Gastroesophageal sphincter (tissue), 3 donors: ENCODE results near the gene HEPACAM2.

Source experiments
- POLR2A ChIP-seq, 2 donors: fragments of 450-650 bp; IDR thresholded peaks; one replicate each; pipeline ENCODE4 v1.6.1; 2017; ENCODE audit warnings: antibody characterized with exemption in 2 of 2, mild to moderate bottlenecking in 2 of 2, moderate library complexity in 1 of 2
- POLR2AphosphoS5 ChIP-seq: sonication (generic); formaldehyde crosslinking; IDR thresholded peaks from one replicate; pipeline ENCODE4 v1.6.1; 2017; ENCODE audit warnings: antibody characterized with exemption
- TF ChIP-seq, protein P1 (sequence below), 4 experiments: fragments of 200-600 bp in 2 of 4; fragments of 450-650 bp in 2 of 4; sonication (generic) in 1 of 4; IDR thresholded peaks; one replicate each; pipeline ENCODE4 v1.5.1; 2017 to 2019; ENCODE audit warnings: antibody characterized with exemption in 4 of 4, mild to moderate bottlenecking in 2 of 4, moderate library complexity in 2 of 4

DNA sequence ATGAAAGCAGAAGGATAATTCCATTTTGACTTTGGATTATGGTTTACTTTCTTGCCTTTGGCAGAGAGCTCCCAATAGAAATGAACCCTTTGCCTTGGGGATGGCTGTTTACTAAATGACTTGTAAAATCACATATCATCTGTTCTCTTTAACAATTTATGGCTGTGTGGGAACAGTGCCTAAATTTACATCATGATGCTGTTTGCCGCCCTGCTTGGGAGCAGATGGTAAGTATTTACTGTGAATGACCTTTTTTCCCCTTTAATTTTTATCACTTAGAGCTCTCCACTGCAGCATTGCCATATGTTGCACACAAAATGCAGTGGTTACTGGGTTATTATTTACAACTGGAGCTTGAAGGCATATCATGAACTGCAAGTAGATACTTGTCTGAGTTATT is 13.4 kb downstream of the HEPACAM2 start:
- TF ChIP-seq, protein P1, sequence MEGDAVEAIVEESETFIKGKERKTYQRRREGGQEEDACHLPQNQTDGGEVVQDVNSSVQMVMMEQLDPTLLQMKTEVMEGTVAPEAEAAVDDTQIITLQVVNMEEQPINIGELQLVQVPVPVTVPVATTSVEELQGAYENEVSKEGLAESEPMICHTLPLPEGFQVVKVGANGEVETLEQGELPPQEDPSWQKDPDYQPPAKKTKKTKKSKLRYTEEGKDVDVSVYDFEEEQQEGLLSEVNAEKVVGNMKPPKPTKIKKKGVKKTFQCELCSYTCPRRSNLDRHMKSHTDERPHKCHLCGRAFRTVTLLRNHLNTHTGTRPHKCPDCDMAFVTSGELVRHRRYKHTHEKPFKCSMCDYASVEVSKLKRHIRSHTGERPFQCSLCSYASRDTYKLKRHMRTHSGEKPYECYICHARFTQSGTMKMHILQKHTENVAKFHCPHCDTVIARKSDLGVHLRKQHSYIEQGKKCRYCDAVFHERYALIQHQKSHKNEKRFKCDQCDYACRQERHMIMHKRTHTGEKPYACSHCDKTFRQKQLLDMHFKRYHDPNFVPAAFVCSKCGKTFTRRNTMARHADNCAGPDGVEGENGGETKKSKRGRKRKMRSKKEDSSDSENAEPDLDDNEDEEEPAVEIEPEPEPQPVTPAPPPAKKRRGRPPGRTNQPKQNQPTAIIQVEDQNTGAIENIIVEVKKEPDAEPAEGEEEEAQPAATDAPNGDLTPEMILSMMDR (IDR thresholded peaks at IDR 0.05), result no peak
- TF ChIP-seq POLR2A (IDR thresholded peaks at IDR 0.05) (no peak), POLR2AphosphoS5 (no peak)
